GM12872 (cell line): ENCODE results near the gene ADAM23.

Source experiments
- CTCF ChIP-seq: IDR thresholded peaks from 3 replicates; pipeline ENCODE4 v1.5.1; 2011; ENCODE audit warnings: low read depth, mild to moderate bottlenecking, low read length, moderate library complexity; ENCODE audit not compliant: insufficient read depth

Gene ADAM23

GRCh38 chr2:206563374-206563773 lies 120.0 kb downstream of the ADAM23 start:
- TF ChIP-seq CTCF = no peak

- TF ChIP-seq CTCF = no peak
These were observed 122.3 kb downstream of the ADAM23 start for GRCh38 chr2:206565666-206566065.

GRCh38 chr2:206569470-206569869 lies 126.1 kb downstream of the ADAM23 start:
- no peak for TF ChIP-seq CTCF

- no peak for TF ChIP-seq CTCF
These were observed 126.9 kb downstream of the ADAM23 start for GRCh38 chr2:206570199-206570598.

GRCh38 chr2:206572725-206573124 lies 129.4 kb downstream of the ADAM23 start:
- TF ChIP-seq CTCF = no peak

- TF ChIP-seq CTCF = no peak
These were observed 130.5 kb downstream of the ADAM23 start for GRCh38 chr2:206573793-206574192.

GRCh38 chr2:206584323-206585116 lies 141.2 kb downstream of the ADAM23 start:
- no peak for TF ChIP-seq CTCF
